GM23338 (cell line): ENCODE measurements around the gene NXPE3. TPM values are rescaled to one million over a fixed set of nuclear protein-coding genes. Genes with fewer than 3 reads are reported as not detected.

Experiments used
- ATAC-seq: fragments of 200-7000 bp; cut with Tn5 transposase; 3 replicates; pipeline ENCODE4 v1.9.1; 2020
- DNase-seq: peaks from one replicate; pipeline ENCODE4 v3.0.0-alpha.2; 2015; ENCODE audit warnings: low spot score
- H2AFZ ChIP-seq: fragments of 200-600 bp; sonication (generic); 2 replicates; pipeline ENCODE4 v1.8.0; 2016; ENCODE audit warnings: antibody characterized with exemption, mild to moderate bottlenecking, moderate library complexity
- H3F3A ChIP-seq: fragments of 200-600 bp; sonication (generic); replicated peaks from 2 replicates; pipeline ENCODE4 v1.8.0; 2017; ENCODE audit warnings: antibody characterized with exemption, mixed run types, low read depth
- H3K27ac ChIP-seq: fragments of 200-600 bp; sonication (generic); 2 replicates; pipeline ENCODE4 v1.6.1; 2016; ENCODE audit warnings: low read depth
- H3K27me3 ChIP-seq: fragments of 200-600 bp; sonication (generic); 2 replicates; pipeline ENCODE4 v1.8.0; 2016; ENCODE audit warnings: mild to moderate bottlenecking, mixed run types, moderate library complexity; ENCODE audit not compliant: insufficient read depth
- H3K36me3 ChIP-seq: fragments of 200-600 bp; sonication (generic); 2 replicates; pipeline ENCODE4 v1.8.0; 2016; ENCODE audit warnings: mild to moderate bottlenecking; ENCODE audit not compliant: insufficient read depth
- H3K4me1 ChIP-seq: fragments of 200-600 bp; sonication (generic); 2 replicates; pipeline ENCODE4 v1.8.0; 2016; ENCODE audit warnings: mild to moderate bottlenecking, moderate library complexity; ENCODE audit not compliant: insufficient read depth
- H3K4me2 ChIP-seq: fragments of 200-600 bp; sonication (generic); 2 replicates; pipeline ENCODE4 v1.7.1; 2017; ENCODE audit warnings: mixed run types
- H3K4me3 ChIP-seq: fragments of 200-600 bp; sonication (generic); 2 replicates; pipeline ENCODE4 v1.6.1; 2016; ENCODE audit warnings: mixed run types
- H3K79me2 ChIP-seq: fragments of 200-600 bp; sonication (generic); replicated peaks from 2 replicates; pipeline ENCODE4 v1.8.0; 2017; ENCODE audit warnings: mild to moderate bottlenecking; ENCODE audit not compliant: insufficient read depth
- H3K9me2 ChIP-seq: fragments of 200-600 bp; sonication (generic); 2 replicates; pipeline ENCODE4 v1.8.0; 2017; ENCODE audit not compliant: insufficient read depth
- H4K20me1 ChIP-seq: fragments of 200-600 bp; sonication (generic); replicated peaks from 2 replicates; pipeline ENCODE4 v1.8.0; 2017; ENCODE audit warnings: mild to moderate bottlenecking; ENCODE audit not compliant: insufficient read depth
- H3K27ac Mint-ChIP-seq: 2 replicates; pipeline ENCODE4 v1.8.0; 2020; ENCODE audit warnings: inconsistent platforms, mild to moderate bottlenecking, moderate library complexity, mixed read lengths
- H3K27me3 Mint-ChIP-seq: 3 replicates; pipeline ENCODE4 v1.8.0; 2022; ENCODE audit warnings: low read depth, mild to moderate bottlenecking, moderate library complexity, mixed read lengths, inconsistent platforms; ENCODE audit not compliant: insufficient read depth, poor library complexity
- H3K36me3 Mint-ChIP-seq: 3 replicates; pipeline ENCODE4 v1.8.0; 2021; ENCODE audit warnings: low read depth, mild to moderate bottlenecking, inconsistent platforms, moderate library complexity, mixed read lengths
- H3K4me1 Mint-ChIP-seq: 3 replicates; pipeline ENCODE4 v1.8.0; 2020; ENCODE audit warnings: mild to moderate bottlenecking, inconsistent platforms, mixed read lengths
- H3K4me3 Mint-ChIP-seq: 3 replicates; pipeline ENCODE4 v1.8.0; 2021; ENCODE audit warnings: moderate library complexity, mild to moderate bottlenecking, inconsistent platforms, mixed read lengths
- H3K9me3 Mint-ChIP-seq: 3 replicates; pipeline ENCODE4 v1.8.0; 2020; ENCODE audit warnings: moderate library complexity, mild to moderate bottlenecking, inconsistent platforms, mixed read lengths
- CREB1 ChIP-seq: fragments of 250-450 bp; sonication (Bioruptor Pico); IDR thresholded peaks from 2 replicates; pipeline ENCODE4 v1.5.0; 2020; ENCODE audit warnings: low read depth, mild to moderate bottlenecking, moderate library complexity
- ETS1 ChIP-seq: IDR thresholded peaks from 2 replicates; pipeline ENCODE4 v1.6.1; 2016; ENCODE audit warnings: antibody characterized with exemption
- EZH2 ChIP-seq: fragments of 200-600 bp; sonication (generic); IDR thresholded peaks from one replicate; pipeline ENCODE4 v1.8.0; 2017; ENCODE audit warnings: antibody characterized with exemption, mild to moderate bottlenecking, low read depth; ENCODE audit not compliant: unreplicated experiment
- EZH2phosphoT487 ChIP-seq: fragments of 200-600 bp; sonication (generic); IDR thresholded peaks from one replicate; pipeline ENCODE4 v1.8.1; 2018; ENCODE audit warnings: antibody characterized with exemption; ENCODE audit not compliant: unreplicated experiment
- JUNB ChIP-seq: IDR thresholded peaks from one replicate; pipeline ENCODE4 v1.6.1; 2016; ENCODE audit warnings: antibody characterized with exemption; ENCODE audit not compliant: unreplicated experiment
- NANOG ChIP-seq: IDR thresholded peaks from 2 replicates; pipeline ENCODE4 v1.6.1; 2016; ENCODE audit warnings: antibody characterized with exemption, borderline replicate concordance
- POLR2AphosphoS5 ChIP-seq: IDR thresholded peaks from 2 replicates; pipeline ENCODE4 v1.6.1; 2016; ENCODE audit warnings: antibody characterized with exemption, low read depth
- REST ChIP-seq: IDR thresholded peaks from one replicate; pipeline ENCODE4 v1.6.1; 2018; ENCODE audit warnings: antibody characterized with exemption; ENCODE audit not compliant: unreplicated experiment
- STAT1 ChIP-seq: IDR thresholded peaks from one replicate; pipeline ENCODE4 v1.6.1; 2016; ENCODE audit warnings: antibody characterized with exemption; ENCODE audit not compliant: unreplicated experiment
- ZNF114 ChIP-seq: fragments of 250-450 bp; sonication (Bioruptor Pico); IDR thresholded peaks from 2 replicates; pipeline ENCODE4 v1.5.0; 2020; ENCODE audit warnings: mild to moderate bottlenecking, moderate library complexity
- ZNF331 ChIP-seq: fragments of 250-450 bp; sonication (Bioruptor Pico); IDR thresholded peaks from 2 replicates; pipeline ENCODE4 v1.5.0; 2020; ENCODE audit warnings: low read depth, mild to moderate bottlenecking, moderate library complexity
- ZNF462 ChIP-seq: fragments of 250-450 bp; sonication (Bioruptor Pico); IDR thresholded peaks from 2 replicates; pipeline ENCODE4 v1.5.0; 2020; ENCODE audit warnings: mild to moderate bottlenecking, moderate library complexity
- polyA plus RNA-seq: library from polyadenylated mRNA; unstranded; fragments of >200 nt; fragmentation: Nextera tagmentation; extraction: Ambion mirVana; gene quantifications from 2 replicates; pipeline ENCODE4 v1.2.1, GENCODE V29; 2016
- total RNA-seq: library from RNA; depleted of rRNA; stranded (reverse); fragments of >200 nt; shearing (Covaris generic); gene quantifications from 2 replicates; pipeline ENCODE4 v1.2.3, GENCODE V29; 2014
- TF ChIP-seq, protein P1 (sequence below), 2 experiments: fragments of 200-600 bp in 1 of 2; sonication (generic) in 1 of 2; conservative IDR thresholded peaks; 2 replicates each; pipeline versions ENCODE4 v1.5.1 to v1.6.1; 2016 to 2017; ENCODE audit warnings: antibody characterized with exemption in 2 of 2, low read depth in 2 of 2, mild to moderate bottlenecking in 2 of 2, moderate library complexity in 1 of 2

Gene NXPE3
- total and polyA plus RNA-seq, 2 experiments from 2014 or later, result 13.3 to 20.8 TPM

DNA sequence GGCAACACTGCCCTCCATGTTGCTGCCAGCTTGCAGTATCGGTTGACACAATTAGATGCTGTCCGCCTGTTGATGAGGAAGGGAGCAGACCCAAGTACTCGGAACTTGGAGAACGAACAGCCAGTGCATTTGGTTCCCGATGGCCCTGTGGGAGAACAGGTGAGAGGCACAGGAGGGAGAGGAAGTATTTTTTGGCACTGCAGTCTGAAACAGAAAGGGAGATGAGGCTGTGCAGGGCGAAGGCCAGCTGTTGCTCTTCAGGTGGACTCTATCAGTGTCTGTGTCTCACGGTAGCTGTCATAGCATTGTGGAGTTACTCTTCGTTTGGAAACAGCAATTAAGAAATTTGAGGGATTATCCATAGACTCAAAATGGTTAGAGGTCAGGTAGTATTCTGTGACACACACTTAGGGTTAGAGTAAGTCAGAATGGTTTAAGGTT is 78.3 kb downstream of the NXPE3 start:
- H3K4me3 Mint-ChIP-seq, result no peak overlapping the region
- H3K4me3 ChIP-seq, result no peak overlapping the region
- no peaks in the 10 kb centered on the region; the same call in 2 of the 3 replicates for H3K4me1 Mint-ChIP-seq
- no peaks in the 10 kb centered on the region for H3K27me3 Mint-ChIP-seq
- H3K27ac Mint-ChIP-seq, result no peak overlapping the region
- no peak overlapping the region for H3K27ac ChIP-seq
- TF ChIP-seq CREB1 (no peak), ZNF331 (CRISPR knock-in tag) (no peak), REST (no peak), STAT1 (no peak), NANOG (no peak), EZH2phosphoT487 (no peak), JUNB (no peak), ETS1 (no peak), ZNF462 (CRISPR knock-in tag) (no peak), POLR2AphosphoS5 (no peak), EZH2 (no peak), ZNF114 (CRISPR knock-in tag) (no peak)
- TF ChIP-seq, protein P1, sequence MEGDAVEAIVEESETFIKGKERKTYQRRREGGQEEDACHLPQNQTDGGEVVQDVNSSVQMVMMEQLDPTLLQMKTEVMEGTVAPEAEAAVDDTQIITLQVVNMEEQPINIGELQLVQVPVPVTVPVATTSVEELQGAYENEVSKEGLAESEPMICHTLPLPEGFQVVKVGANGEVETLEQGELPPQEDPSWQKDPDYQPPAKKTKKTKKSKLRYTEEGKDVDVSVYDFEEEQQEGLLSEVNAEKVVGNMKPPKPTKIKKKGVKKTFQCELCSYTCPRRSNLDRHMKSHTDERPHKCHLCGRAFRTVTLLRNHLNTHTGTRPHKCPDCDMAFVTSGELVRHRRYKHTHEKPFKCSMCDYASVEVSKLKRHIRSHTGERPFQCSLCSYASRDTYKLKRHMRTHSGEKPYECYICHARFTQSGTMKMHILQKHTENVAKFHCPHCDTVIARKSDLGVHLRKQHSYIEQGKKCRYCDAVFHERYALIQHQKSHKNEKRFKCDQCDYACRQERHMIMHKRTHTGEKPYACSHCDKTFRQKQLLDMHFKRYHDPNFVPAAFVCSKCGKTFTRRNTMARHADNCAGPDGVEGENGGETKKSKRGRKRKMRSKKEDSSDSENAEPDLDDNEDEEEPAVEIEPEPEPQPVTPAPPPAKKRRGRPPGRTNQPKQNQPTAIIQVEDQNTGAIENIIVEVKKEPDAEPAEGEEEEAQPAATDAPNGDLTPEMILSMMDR (conservative IDR thresholded peaks at IDR 0.05; ENCODE audit: low read depth in 2 of 2), result no peak
- peaks cover 12% of the 10 kb centered on the region; the same call in 1 of the 2 replicates for H3K79me2 ChIP-seq
- H3K4me2 ChIP-seq, result no peak overlapping the region
- ATAC-seq, result no peak
- H3K36me3 Mint-ChIP-seq, result peaks cover 90% of the 10 kb centered on the region
- peaks cover 72% of the 10 kb centered on the region for H3K36me3 ChIP-seq
- H4K20me1 ChIP-seq, result peaks cover 25% of the 10 kb centered on the region; the same call in 1 of the 2 replicates
- no peaks in the 10 kb centered on the region for H3K9me3 Mint-ChIP-seq
- no peak overlapping the region for H2AFZ ChIP-seq
- H3K27me3 ChIP-seq, result no peaks in the 10 kb centered on the region
- no peaks in the 10 kb centered on the region for H3K9me2 ChIP-seq
- no peak for DNase-seq
- peaks cover 3% of the 10 kb centered on the region; the same call in 1 of the 2 replicates for H3F3A ChIP-seq
- H3K4me1 ChIP-seq, result no peaks in the 10 kb centered on the region
